Stimulated activated naive CD8-positive, alpha-beta T cell treated with anti-CD3 and anti-CD28 coated beads, Interleukin-15, amount 100 ng/mL, for 72 hours (primary cell): ENCODE measurements around the gene EPS8L3.
"Not testable (repeated sequence)": the region's sequence is repeated elsewhere in the genome, so short reads cannot be mapped to it uniquely, and the experiment has no call there.

Experiments
- ATAC-seq: fragments of 150-1000 bp; cut with Tn5 transposase; 2 replicates; pipeline ENCODE4 v1.10.0; 2021; ENCODE audit warnings: mild to moderate bottlenecking, moderate library complexity
- DNase-seq, 2 donors: peaks; one replicate each; pipeline ENCODE4 v3.0.0; 2021 to 2022
- H3K27ac Mint-ChIP-seq, 2 donors: one replicate each; pipeline ENCODE4 v1.8.0; 2022; ENCODE audit warnings: mild to moderate bottlenecking in 2 of 2, mixed read lengths in 2 of 2, moderate library complexity in 2 of 2
- H3K27me3 Mint-ChIP-seq: one replicate; pipeline ENCODE4 v1.8.0; 2022; ENCODE audit warnings: mixed read lengths
- H3K4me1 Mint-ChIP-seq: one replicate; pipeline ENCODE4 v1.8.0; 2022; ENCODE audit warnings: mild to moderate bottlenecking, mixed read lengths
- H3K4me3 Mint-ChIP-seq, 2 donors: one replicate each; pipeline ENCODE4 v1.8.0; 2022; ENCODE audit warnings: mild to moderate bottlenecking in 2 of 2, mixed read lengths in 2 of 2, moderate library complexity in 1 of 2
- H3K9me3 Mint-ChIP-seq, 2 donors: one replicate each; pipeline ENCODE4 v1.8.0; 2022; ENCODE audit warnings: mixed read lengths in 2 of 2

The EPS8L3 gene

DNA sequence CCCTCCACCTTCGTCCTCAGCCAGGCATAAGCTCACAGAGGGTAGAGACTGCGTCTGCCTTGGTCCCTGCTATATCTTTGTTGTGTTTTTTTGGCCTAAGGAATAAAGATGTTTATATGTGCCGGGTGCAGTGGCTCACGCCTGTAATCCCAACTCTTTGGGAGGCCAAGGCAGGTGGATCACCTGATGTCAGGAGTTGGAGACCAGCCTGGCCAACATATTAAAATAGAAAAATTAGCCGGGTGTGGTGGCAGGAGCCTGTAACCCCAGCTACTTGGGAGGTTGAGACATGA, 33.5 kb upstream of the EPS8L3 start:
- H3K27ac Mint-ChIP-seq, ATAC-seq, H3K9me3 Mint-ChIP-seq, H3K4me3 Mint-ChIP-seq, H3K27me3 Mint-ChIP-seq, DNase-seq: not testable (repeated sequence)
- H3K4me1 Mint-ChIP-seq = peaks cover 74% of the 10 kb centered on the region

DNA sequence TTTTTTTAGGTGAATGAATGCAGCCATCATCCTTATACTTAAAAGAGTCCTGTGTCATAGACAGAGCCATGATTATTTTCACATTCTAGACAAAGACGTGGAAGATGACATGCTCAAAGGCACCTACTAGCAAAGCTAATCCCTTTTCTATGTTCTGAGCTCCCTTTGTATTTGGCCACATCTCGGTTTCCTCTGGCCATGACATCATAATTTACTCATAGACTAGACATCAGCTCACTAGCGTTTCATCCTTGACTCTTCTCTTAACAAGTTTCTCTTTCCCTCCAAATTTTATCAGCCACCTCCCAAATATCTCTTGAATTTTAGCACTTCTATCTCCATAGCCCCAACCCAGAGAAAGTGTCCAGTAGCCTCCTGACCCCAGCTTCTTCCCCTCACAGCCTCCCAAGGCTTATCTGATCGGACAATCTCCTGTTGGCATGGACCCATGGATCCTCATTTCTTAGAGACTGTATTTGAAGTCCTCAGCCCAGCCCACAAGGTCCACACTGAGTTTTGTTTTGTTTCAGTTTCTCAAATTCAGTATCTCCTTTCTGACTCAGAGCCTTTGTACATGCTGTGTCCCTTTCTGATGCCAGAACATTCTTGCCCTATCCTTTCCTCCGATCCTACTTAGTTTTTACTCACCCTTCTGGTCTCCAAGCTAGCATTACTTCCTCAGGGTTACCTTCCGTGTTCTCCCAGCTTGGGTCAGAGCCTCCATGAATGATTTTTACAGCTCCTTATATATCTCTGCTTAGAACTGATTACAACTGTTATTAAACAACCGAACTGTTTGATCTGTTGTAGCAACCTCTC, 33.0 kb upstream of the EPS8L3 start:
- peak; percentile 59 for ATAC-seq
- H3K4me1 Mint-ChIP-seq = peaks cover 74% of the 10 kb centered on the region
- no peak for DNase-seq
- H3K4me3 Mint-ChIP-seq = peak overlapping the region in 1 of 2 donors; percentile 32
- H3K27me3 Mint-ChIP-seq = no peaks in the 10 kb centered on the region
- H3K27ac Mint-ChIP-seq = peak overlapping the region; percentile 0 to 90
- no peaks in the 10 kb centered on the region for H3K9me3 Mint-ChIP-seq

DNA sequence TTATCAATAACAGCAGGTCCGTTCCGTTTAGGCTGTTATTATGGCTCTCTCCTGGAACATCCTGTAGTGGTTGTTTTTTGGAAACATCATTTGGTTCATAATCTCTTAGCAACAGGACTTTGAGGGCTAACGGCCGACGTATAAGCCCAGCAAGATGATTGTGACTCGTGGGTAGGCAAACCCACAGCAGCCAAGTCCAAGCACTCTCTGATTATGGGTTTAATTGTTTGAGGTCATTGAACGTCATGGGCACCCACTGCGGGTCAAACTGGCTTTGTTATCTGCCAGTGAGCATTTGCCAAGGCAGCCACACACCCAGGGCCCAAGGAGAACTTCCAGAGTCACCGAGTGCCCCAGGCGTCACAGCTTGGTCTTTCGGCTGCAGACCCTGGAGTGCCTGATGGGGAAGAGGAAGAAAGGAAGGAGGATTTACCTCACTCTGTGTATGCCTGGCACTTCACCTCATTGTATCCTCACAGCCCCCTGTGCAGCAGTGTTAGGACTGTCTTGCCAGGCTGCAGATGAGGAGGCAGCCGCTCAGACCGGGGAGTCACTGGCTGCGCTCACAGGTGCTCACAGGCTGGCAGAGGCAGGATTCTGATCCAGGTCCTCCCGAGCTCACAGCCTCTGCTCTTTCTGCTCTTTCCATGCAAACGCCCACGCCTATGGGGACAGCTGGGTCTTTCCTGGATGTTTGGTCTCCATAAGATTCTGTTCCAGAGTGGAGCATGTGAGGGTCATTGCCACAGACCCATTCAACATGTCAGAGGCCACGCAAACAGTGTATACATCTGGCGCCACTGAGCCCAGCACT, 30.8 kb upstream of the EPS8L3 start:
- Mint-ChIP-seq H3K27ac (peak overlapping the region in 1 of 2 donors; percentile 54), H3K4me1 (peaks cover 78% of the 10 kb centered on the region), H3K4me3 (no peak overlapping the region), H3K9me3 (no peaks in the 10 kb centered on the region), H3K27me3 (no peaks in the 10 kb centered on the region)
- ATAC-seq (no peak), DNase-seq (no peak)

DNA sequence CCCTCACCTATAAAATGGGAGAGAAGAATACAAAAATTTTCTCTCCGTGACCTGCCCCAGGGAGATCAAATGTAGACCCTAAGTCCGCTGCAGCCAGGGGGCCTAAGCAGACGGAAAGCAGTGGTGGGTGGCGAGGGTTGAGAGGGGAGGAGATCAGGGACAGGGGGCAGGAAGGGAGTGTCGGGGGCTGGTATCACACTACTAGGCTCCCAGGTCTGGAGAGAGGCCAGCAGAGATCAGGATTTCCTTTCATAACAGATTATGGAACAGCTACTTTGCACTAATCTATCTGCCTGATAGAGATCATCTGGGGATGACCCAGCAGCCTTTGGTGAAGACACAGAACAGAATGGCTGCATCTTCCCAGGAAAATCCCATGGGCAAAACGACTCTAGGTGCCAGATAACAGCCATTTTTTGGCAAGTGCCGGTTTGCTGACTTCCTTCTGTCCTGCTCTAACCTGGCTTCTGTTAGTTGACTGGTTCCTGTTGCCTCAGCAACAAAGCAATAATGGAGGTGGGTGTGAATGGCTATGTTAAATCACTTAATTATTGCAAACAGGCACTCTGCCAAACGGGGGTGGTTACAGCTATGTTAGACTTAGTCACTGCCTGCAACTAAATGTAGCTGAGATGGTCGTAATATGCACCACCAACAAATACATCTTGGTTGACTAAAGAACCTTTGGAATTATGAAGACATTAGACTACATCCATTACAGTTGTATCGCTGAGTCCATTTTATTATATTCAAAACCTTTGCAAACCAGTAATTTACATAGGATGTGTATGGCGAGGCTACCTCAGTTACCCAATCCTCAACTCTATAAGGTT, 30.0 kb upstream of the EPS8L3 start:
- H3K4me1 Mint-ChIP-seq = peaks cover 82% of the 10 kb centered on the region
- no peaks in the 10 kb centered on the region for H3K9me3 Mint-ChIP-seq
- H3K4me3 Mint-ChIP-seq = peak overlapping the region in 1 of 2 donors; percentile 11
- DNase-seq = peak in 1 of 2 donors; percentile 36
- H3K27me3 Mint-ChIP-seq = no peaks in the 10 kb centered on the region
- peak overlapping the region; percentile 40 to 78 for H3K27ac Mint-ChIP-seq
- ATAC-seq = peak; percentile 10

DNA sequence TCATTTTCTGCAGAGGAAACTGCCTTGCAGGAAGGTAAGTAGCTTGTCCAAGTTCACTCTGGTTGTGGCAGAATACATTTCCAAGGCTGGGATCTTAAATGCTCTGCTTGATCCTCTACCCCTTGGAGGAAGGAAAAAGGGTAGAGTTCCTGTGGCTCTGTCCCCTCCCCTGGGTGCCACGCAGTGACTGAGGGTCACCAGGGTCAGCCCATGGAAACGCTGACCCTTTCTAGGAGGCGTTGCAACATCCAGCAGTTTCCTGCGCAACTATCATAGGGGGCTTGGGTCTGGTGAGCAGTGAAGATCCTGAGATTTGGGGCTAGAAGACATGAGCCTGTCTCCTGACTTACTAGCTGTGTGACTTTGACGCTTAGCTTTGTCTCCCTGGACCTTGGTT, 29.4 kb upstream of the EPS8L3 start:
- peak overlapping the region; percentile 40 to 78 for H3K27ac Mint-ChIP-seq
- H3K4me3 Mint-ChIP-seq = peak overlapping the region in 1 of 2 donors; percentile 11
- no peaks in the 10 kb centered on the region for H3K9me3 Mint-ChIP-seq
- peaks cover 86% of the 10 kb centered on the region for H3K4me1 Mint-ChIP-seq
- ATAC-seq (no peak), DNase-seq (no peak)
- H3K27me3 Mint-ChIP-seq = no peaks in the 10 kb centered on the region

DNA sequence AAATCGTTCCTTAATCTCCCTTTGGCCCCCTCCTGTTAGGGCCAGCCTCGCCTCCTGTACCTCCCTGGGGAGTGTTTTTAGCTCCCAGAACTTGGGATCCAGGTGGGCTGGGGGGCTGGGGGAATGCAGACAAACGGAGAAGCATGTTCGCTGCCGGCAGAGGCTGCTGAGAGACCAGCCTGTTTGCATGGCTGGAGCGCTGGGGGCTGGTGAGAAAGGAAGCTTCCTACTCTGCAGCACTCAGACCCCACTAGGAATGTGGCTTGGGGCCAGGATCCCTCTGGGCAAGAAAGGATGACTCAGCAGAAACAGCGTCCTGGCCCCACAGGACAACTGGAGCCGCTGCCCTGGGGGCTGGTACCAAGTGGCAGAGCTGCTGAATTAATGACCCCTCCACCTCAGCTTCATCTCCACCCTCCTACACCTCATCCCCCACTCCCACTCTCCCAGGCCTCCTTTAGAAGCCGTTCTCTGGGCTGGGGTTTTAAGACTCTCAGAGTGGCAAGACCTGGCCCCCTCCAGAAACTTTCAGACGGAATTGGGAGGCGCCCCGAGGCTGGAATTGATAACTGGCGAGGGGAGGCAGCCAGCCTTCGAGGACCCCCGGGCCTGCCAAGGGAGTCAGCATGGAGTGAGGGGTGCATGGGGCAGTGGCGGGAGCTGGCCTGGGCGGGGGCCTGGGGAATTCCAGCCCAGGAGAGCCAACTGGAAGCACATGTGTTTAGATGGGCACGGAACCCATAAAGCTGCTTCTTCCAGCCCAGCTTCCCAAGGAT, 28.5 kb upstream of the EPS8L3 start:
- Mint-ChIP-seq H3K4me1 (peaks cover 83% of the 10 kb centered on the region), H3K27me3 (no peaks in the 10 kb centered on the region), H3K9me3 (no peaks in the 10 kb centered on the region), H3K4me3 (no peak overlapping the region), H3K27ac (no peak overlapping the region)
- no peak for ATAC-seq
- DNase-seq = no peak

DNA sequence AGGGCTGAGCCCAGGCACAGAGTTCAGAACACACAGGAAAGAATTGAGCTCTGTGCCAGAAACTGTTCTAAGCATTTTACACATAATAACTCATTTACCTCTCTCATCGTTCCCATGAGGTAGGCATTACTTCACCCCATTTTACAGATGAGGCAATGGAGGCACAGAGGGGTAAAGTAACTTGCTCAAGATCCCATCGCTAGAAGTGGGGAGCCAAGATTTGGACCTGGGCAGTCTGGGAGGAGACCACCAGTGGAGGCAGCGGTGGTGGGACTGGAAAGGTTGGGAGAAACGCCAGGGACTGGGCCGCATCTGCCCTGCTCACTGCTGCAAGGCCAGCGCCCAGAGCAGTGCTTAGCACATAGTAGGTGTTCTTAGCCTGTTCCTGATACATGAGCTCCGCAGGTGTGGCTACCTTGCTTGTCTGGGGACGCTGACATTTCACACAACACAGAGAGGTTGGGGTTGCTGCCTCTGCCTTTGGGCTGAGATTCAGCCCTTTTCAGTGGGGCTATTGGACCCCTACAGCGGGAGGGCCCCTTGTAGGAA, 27.8 kb upstream of the EPS8L3 start:
- Mint-ChIP-seq H3K27me3 (no peaks in the 10 kb centered on the region), H3K4me1 (peaks cover 78% of the 10 kb centered on the region), H3K4me3 (peak overlapping the region; percentile 51 to 62), H3K9me3 (no peaks in the 10 kb centered on the region), H3K27ac (peak overlapping the region; percentile 95 to 97)
- DNase-seq (no peak), ATAC-seq (no peak)

DNA sequence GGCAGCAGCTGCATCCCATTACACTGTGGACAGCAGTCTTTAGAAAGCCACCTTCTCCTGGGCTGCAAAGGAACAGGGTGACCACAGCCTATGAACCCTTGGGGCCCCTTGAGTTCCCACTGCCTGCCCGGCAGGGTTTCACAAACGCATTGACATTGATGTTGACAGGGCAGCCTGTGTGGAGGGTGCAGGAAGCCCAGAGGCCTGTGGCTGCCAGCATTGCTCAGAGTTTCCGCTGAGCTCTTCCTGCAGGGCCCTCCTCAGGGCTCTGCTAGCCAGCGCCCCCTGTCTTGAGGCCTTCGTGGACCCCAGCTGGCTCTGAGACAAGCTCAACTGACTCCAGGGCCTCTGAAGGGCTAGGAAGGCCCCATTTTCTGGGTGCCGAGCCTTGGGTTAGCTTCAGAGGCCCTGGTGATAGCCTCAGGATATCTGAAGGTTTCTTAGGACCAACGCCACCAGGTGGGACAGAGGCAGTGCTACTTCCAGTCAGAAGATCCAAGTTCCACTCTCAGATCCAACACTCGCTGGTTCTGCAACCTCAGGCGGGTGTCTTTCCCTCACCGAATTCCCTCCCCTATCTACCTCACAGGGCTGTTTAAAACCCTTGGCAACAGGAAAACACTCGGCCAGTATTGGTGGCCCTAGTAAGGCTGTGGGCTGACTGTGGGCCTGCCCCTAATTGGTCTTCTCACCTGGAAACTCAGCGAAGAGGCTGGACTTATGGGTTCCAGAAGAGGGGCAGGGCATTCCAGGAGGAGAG, 27.2 kb upstream of the EPS8L3 start:
- H3K27me3 Mint-ChIP-seq = no peaks in the 10 kb centered on the region
- peak overlapping the region; percentile 51 to 62 for H3K4me3 Mint-ChIP-seq
- H3K9me3 Mint-ChIP-seq = no peaks in the 10 kb centered on the region
- H3K4me1 Mint-ChIP-seq = peaks cover 75% of the 10 kb centered on the region
- peak; percentile 97 for ATAC-seq
- DNase-seq = peak; percentile 86 to 93
- H3K27ac Mint-ChIP-seq = peak overlapping the region; percentile 95 to 97

DNA sequence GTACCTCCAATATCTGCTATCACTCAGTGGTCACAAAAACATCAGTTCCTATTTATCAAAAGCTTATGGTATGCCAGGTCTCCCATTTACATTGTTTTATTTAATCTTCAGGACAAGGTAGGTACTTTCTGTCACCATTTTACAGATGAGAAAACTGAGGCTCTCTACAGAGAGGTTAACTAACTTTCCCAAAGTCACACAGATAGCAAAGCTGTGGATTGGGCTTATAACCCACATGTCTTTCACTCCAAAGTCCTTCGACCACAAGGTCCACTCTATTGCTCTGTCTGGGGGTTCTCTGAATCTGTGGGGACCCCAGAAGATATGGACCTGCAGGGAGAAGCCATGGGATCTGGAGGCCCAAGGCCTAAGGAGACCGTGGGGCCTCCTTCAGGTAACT, 26.6 kb upstream of the EPS8L3 start:
- Mint-ChIP-seq H3K27me3 (no peaks in the 10 kb centered on the region), H3K4me3 (peak overlapping the region; percentile 51 to 62), H3K4me1 (peaks cover 75% of the 10 kb centered on the region), H3K9me3 (no peaks in the 10 kb centered on the region), H3K27ac (peak overlapping the region; percentile 95 to 97)
- DNase-seq (no peak), ATAC-seq (no peak)

DNA sequence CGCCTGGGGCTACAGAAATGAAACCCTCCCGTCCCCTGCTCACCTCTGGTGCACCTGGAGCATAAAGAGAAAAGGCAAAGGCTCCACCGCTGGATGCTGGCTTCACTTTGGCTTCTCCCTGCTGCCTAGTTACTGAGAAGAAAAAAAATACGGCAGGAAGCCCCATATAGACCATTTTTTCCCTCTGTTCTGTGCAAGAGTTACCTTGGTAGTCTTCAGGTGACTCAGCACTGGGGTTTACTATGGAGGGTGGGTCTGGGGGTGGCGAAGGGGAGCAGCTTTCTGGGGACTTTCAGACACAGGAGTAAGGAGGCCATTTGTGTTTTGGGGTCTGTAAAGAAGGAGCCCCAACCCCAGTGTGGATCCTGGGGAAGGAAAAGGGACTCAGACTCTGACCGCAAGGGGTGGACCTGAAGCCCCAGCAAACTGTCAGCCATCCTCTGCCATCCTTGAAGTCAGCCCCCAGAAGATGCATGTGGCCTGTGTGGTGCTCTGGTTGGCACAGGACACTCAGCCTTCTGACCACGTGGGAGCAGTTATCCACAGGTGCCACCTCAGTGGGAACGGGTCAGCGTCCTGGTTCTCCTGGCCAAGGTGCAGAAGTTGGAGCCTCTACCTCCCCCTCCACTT, 25.9 kb upstream of the EPS8L3 start:
- Mint-ChIP-seq H3K27ac (peak overlapping the region; percentile 34 to 92), H3K4me1 (peaks cover 72% of the 10 kb centered on the region), H3K27me3 (no peaks in the 10 kb centered on the region), H3K4me3 (peak overlapping the region; percentile 16 to 40), H3K9me3 (no peaks in the 10 kb centered on the region)
- DNase-seq = no peak
- ATAC-seq = no peak

DNA sequence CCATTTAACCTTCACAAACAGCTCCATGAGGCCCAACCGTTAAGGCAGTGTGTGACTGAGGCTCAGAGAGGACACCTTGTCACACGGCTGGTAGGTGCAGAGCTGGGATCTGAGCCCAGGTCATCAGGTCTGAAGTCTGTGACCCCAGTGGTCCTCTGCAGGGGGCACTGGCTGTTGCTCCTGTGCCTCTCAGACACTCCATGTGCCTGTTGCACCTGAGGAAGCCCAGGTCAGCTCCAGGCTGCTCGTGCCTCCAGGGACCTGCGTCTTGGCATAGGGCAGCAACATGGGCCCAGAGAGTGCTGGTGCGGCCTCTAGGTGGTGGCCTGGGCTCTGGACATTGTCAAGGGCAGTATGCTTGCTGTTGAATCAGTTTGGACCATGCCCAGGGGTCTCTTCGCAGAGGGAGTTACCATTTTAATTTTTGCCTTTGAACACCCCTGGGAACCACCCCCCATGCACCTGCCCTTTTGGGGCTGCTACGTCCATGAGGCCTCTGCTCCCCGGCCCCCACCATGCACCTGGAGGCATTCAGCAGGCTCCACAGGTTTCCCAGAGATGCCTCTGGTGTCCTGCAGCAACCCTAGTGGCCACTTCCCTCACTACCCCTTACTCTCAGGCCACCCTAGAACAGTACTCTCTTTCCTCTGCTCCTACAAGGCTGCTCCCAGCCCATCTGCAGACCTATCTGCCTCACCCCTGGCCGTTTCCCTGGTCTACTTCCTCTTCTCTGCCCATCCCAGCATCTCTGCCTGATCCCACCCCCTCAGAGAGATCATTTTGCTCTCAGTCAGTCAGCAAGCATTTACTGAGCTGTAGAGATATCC, 25.2 kb upstream of the EPS8L3 start:
- Mint-ChIP-seq H3K27me3 (no peaks in the 10 kb centered on the region), H3K4me1 (peaks cover 65% of the 10 kb centered on the region), H3K4me3 (peak overlapping the region; percentile 8 to 16), H3K27ac (peak overlapping the region; percentile 34 to 92), H3K9me3 (no peaks in the 10 kb centered on the region)
- DNase-seq = no peak
- ATAC-seq = no peak

DNA sequence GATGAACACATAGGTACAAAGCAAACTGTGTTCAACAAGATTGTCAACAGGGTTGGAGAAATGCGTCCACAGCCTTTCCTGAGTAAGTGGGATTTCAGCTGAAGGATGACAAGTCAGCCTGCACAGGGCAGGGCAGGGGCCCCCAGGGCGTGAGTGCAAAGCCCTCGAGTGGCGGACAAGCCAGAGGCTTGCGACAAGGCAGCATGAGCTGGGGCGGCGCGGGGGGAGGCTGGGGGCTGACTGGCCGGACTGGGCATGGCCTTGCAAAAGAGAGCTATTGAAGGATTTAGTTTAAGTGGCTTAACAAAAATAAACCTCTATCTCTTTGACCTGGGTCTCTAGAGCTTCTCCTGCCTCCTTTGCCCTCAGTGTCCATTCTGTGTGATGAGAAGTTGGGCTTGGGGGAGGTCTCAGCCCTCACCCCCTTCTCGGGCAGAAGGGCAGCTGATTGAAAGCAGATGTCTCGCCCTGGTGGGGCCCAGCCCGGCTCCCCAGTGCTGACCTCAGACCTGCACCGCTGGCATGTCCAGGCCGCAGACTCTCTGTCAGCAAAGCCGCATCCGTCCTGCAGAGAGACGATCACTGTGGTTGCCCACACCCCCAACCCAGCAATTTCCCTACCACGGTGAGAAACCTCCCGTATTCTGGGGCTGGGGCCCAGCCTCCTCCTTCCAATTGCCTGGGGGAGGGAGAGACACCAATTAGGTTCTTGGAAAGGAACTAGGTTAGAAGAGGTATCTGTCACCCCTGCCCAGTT, 24.3 kb upstream of the EPS8L3 start:
- ATAC-seq = no peak
- H3K4me3 Mint-ChIP-seq = no peak overlapping the region
- no peaks in the 10 kb centered on the region for H3K27me3 Mint-ChIP-seq

More for the DNA sequence above, 24.3 kb upstream of the EPS8L3 start:
- H3K4me1 Mint-ChIP-seq = peaks cover 56% of the 10 kb centered on the region
- H3K27ac Mint-ChIP-seq = peak overlapping the region in 1 of 2 donors; percentile 61
- DNase-seq = no peak
- no peaks in the 10 kb centered on the region for H3K9me3 Mint-ChIP-seq
